ENCODE results near the gene DUOXA2.

Gene DUOXA2

DNA sequence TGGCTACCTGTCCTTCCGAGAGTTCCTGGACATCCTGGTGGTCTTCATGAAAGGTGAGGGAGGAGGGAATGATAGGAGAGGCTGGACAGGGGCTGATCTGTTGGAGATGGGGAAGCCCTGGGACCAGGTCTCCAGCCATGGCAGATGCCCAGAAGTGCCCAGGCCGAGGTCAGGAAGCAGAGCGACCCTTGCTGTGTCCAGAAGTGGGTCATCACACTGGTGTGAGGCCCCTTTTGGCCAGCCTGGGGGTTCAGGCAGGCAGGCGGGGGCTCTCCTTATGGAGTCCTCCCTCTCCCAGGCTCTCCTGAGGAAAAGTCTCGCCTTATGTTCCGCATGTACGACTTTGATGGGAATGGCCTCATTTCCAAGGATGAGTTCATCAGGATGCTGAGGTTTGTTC, 33.5 kb downstream of the DUOXA2 start (continued):
- no peak for TF ChIP-seq OSR1 (CRISPR knock-in tag; IDR thresholded peaks at IDR 0.05)
- TF ChIP-seq SNAI2 (CRISPR knock-in tag; IDR thresholded peaks at IDR 0.05): no peak
- TF ChIP-seq GLIS3 (CRISPR knock-in tag; IDR thresholded peaks at IDR 0.05): no peak
- TF ChIP-seq, protein P1, sequence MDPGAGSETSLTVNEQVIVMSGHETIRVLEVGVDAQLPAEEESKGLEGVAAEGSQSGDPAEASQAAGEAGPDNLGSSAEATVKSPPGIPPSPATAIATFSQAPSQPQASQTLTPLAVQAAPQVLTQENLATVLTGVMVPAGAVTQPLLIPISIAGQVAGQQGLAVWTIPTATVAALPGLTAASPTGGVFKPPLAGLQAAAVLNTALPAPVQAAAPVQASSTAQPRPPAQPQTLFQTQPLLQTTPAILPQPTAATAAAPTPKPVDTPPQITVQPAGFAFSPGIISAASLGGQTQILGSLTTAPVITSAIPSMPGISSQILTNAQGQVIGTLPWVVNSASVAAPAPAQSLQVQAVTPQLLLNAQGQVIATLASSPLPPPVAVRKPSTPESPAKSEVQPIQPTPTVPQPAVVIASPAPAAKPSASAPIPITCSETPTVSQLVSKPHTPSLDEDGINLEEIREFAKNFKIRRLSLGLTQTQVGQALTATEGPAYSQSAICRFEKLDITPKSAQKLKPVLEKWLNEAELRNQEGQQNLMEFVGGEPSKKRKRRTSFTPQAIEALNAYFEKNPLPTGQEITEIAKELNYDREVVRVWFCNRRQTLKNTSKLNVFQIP (CRISPR knock-in tag; IDR thresholded peaks at IDR 0.05; ENCODE audit: borderline replicate concordance, low read depth): no peak
- no peak for TF ChIP-seq ZNF8 (CRISPR knock-in tag; IDR thresholded peaks at IDR 0.05)
- TF ChIP-seq ESRRG (CRISPR knock-in tag; IDR thresholded peaks at IDR 0.05): no peak
- TF ChIP-seq ZFP3 (CRISPR knock-in tag; IDR thresholded peaks at IDR 0.05): no peak
- no peak for TF ChIP-seq ZNF565 (CRISPR knock-in tag; conservative IDR thresholded peaks at IDR 0.05; ENCODE audit: low read depth)

DNA sequence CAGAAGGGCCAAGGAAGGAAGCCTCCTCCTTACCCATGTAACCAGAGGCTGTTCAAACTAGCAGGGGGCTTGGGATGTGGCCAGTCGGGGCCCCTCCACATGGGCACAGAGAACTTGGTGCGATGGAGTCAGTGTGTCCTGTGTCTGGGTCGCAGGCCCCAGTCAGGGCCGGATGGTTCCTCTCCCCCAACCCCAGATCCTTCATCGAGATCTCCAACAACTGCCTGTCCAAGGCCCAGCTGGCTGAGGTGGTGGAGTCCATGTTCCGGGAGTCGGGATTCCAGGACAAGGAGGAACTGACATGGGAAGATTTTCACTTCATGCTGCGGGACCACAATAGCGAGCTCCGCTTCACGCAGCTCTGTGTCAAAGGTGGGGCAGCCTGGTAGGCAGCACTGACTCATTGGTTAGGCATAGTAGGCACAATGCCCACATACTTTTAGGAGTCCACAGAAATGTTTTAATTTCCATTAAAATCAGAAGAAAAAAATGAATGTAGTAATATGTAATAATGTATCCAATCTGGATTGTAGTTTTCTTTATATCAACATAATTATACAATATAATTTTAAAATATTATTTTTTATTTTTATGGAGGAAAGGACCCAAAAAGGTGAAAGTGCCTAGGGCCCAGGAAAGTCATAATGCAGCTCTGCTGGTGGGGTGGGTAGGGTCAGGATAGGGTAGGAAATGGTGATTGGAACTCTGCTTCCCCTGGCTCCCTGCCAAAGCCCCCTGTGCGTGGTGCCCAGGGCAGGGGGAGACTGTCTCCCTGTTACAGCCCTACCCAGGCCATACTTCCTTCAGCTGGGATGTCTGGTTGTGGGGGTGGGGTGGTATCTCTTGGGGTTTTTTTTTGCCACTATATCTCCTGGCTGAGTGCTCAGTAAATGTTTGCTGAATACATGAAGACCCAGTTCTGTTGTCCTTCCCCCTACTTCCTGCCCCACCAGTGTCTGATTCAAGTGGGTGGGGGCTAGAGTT, 34.2 kb downstream of the DUOXA2 start:
- ATAC-seq: no peak; the same call in 2 of the 3 replicates
- no peak for TF ChIP-seq TCF4 (CRISPR knock-in tag; IDR thresholded peaks at IDR 0.05; ENCODE audit: borderline replicate concordance)
- TF ChIP-seq, protein P1 (CRISPR knock-in tag; IDR thresholded peaks at IDR 0.05; ENCODE audit: borderline replicate concordance, low read depth): no peak

DNA sequence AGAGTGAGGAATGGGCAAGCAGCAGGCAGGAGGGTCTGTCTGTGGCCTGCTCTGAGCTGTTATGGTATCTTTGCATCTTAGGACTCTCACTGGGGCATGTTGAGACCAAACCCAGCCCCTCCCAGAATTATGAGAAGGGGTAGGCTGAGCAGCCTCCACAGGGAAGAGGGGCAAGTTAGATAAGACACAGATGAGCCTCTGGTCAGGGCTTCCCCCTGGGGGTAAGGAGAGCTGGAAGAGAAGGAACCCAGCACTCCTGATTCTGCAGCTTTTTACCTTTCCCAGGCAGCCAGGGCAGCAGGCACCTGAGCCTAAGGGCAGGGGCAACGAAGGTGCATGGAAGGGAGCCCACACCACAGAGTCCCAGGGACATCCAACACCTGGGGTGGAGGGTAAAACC, 34.9 kb downstream of the DUOXA2 start:
- no peak for ATAC-seq

More for the DNA sequence above, 34.9 kb downstream of the DUOXA2 start:
- no peak for TF ChIP-seq SNAI2 (CRISPR knock-in tag; IDR thresholded peaks at IDR 0.05)
- TF ChIP-seq PPARA (CRISPR knock-in tag; IDR thresholded peaks at IDR 0.05; ENCODE audit: borderline replicate concordance): no peak
- no peak for TF ChIP-seq ZFP3 (CRISPR knock-in tag; IDR thresholded peaks at IDR 0.05)
- TF ChIP-seq OSR1 (CRISPR knock-in tag; IDR thresholded peaks at IDR 0.05): no peak
- TF ChIP-seq ZNF70 (CRISPR knock-in tag; IDR thresholded peaks at IDR 0.05): no peak
- TF ChIP-seq ISL1 (CRISPR knock-in tag; IDR thresholded peaks at IDR 0.05): no peak
- TF ChIP-seq, protein P2, sequence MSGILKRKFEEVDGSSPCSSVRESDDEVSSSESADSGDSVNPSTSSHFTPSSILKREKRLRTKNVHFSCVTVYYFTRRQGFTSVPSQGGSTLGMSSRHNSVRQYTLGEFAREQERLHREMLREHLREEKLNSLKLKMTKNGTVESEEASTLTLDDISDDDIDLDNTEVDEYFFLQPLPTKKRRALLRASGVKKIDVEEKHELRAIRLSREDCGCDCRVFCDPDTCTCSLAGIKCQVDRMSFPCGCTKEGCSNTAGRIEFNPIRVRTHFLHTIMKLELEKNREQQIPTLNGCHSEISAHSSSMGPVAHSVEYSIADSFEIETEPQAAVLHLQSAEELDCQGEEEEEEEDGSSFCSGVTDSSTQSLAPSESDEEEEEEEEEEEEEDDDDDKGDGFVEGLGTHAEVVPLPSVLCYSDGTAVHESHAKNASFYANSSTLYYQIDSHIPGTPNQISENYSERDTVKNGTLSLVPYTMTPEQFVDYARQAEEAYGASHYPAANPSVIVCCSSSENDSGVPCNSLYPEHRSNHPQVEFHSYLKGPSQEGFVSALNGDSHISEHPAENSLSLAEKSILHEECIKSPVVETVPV (CRISPR knock-in tag; IDR thresholded peaks at IDR 0.05): no peak
- TF ChIP-seq, protein P1 (CRISPR knock-in tag; IDR thresholded peaks at IDR 0.05; ENCODE audit: borderline replicate concordance, low read depth): no peak
- TF ChIP-seq TOX (CRISPR knock-in tag; IDR thresholded peaks at IDR 0.05; ENCODE audit: borderline replicate concordance): no peak
- no peak for TF ChIP-seq CSDC2 (CRISPR knock-in tag; IDR thresholded peaks at IDR 0.05)
- no peak for TF ChIP-seq BACH2 (CRISPR knock-in tag; IDR thresholded peaks at IDR 0.05; ENCODE audit: borderline replicate concordance)
- TF ChIP-seq, protein P3, sequence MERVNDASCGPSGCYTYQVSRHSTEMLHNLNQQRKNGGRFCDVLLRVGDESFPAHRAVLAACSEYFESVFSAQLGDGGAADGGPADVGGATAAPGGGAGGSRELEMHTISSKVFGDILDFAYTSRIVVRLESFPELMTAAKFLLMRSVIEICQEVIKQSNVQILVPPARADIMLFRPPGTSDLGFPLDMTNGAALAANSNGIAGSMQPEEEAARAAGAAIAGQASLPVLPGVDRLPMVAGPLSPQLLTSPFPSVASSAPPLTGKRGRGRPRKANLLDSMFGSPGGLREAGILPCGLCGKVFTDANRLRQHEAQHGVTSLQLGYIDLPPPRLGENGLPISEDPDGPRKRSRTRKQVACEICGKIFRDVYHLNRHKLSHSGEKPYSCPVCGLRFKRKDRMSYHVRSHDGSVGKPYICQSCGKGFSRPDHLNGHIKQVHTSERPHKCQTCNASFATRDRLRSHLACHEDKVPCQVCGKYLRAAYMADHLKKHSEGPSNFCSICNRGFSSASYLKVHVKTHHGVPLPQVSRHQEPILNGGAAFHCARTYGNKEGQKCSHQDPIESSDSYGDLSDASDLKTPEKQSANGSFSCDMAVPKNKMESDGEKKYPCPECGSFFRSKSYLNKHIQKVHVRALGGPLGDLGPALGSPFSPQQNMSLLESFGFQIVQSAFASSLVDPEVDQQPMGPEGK (CRISPR knock-in tag; IDR thresholded peaks at IDR 0.05; ENCODE audit: borderline replicate concordance): no peak
- TF ChIP-seq, protein P4, sequence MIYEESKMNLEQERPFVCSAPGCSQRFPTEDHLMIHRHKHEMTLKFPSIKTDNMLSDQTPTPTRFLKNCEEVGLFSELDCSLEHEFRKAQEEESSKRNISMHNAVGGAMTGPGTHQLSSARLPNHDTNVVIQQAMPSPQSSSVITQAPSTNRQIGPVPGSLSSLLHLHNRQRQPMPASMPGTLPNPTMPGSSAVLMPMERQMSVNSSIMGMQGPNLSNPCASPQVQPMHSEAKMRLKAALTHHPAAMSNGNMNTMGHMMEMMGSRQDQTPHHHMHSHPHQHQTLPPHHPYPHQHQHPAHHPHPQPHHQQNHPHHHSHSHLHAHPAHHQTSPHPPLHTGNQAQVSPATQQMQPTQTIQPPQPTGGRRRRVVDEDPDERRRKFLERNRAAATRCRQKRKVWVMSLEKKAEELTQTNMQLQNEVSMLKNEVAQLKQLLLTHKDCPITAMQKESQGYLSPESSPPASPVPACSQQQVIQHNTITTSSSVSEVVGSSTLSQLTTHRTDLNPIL (CRISPR knock-in tag; IDR thresholded peaks at IDR 0.05; ENCODE audit: low read depth): no peak
- TF ChIP-seq ZC3H10 (CRISPR knock-in tag; IDR thresholded peaks at IDR 0.05): no peak
- no peak for TF ChIP-seq TCF4 (CRISPR knock-in tag; IDR thresholded peaks at IDR 0.05; ENCODE audit: borderline replicate concordance)
- no peak for TF ChIP-seq ZNF565 (CRISPR knock-in tag; conservative IDR thresholded peaks at IDR 0.05; ENCODE audit: low read depth)
- TF ChIP-seq, protein P5, sequence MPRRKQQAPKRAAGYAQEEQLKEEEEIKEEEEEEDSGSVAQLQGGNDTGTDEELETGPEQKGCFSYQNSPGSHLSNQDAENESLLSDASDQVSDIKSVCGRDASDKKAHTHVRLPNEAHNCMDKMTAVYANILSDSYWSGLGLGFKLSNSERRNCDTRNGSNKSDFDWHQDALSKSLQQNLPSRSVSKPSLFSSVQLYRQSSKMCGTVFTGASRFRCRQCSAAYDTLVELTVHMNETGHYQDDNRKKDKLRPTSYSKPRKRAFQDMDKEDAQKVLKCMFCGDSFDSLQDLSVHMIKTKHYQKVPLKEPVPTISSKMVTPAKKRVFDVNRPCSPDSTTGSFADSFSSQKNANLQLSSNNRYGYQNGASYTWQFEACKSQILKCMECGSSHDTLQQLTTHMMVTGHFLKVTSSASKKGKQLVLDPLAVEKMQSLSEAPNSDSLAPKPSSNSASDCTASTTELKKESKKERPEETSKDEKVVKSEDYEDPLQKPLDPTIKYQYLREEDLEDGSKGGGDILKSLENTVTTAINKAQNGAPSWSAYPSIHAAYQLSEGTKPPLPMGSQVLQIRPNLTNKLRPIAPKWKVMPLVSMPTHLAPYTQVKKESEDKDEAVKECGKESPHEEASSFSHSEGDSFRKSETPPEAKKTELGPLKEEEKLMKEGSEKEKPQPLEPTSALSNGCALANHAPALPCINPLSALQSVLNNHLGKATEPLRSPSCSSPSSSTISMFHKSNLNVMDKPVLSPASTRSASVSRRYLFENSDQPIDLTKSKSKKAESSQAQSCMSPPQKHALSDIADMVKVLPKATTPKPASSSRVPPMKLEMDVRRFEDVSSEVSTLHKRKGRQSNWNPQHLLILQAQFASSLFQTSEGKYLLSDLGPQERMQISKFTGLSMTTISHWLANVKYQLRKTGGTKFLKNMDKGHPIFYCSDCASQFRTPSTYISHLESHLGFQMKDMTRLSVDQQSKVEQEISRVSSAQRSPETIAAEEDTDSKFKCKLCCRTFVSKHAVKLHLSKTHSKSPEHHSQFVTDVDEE (CRISPR knock-in tag; IDR thresholded peaks at IDR 0.05): no peak
- TF ChIP-seq ZNF8 (CRISPR knock-in tag; IDR thresholded peaks at IDR 0.05): no peak

Data from SK-N-SH treated with all-trans-retinoic acid at 6 μM for 48 hours (cell line).